Measurements from ENCODE around the gene MSH5.

GRCh38 chr6:31712296-31712695, 27.5 kb upstream of the MSH5 start:
- TF ChIP-seq CTCF (IDR thresholded peaks at IDR 0.05) (no peak), POLR2A (IDR thresholded peaks at IDR 0.05) (no peak)
